Common myeloid progenitor, CD34-positive (primary cell): ENCODE data around the gene SSBP3.

Source experiments
- CTCF ChIA-PET: fragments of 350-600 bp; sonication (Branson Sonifier 250); formaldehyde crosslinking; loops from one replicate; lab custom pipeline; 2021; ENCODE audit warnings: antibody characterized with exemption; lab: Charles Lee
- POLR2A ChIA-PET: fragments of 350-600 bp; sonication (Branson Sonifier 250); formaldehyde crosslinking; loops from one replicate; lab custom pipeline; 2021; ENCODE audit warnings: antibody characterized with exemption; lab: Charles Lee
- DNase-seq, 3 donors: peaks; one replicate each; pipeline versions ENCODE4 v3.0.0 to v3.0.0-alpha.2; 2013
- H3K27ac ChIP-seq, 2 experiments: 1 replicate in 1 of 2; 2 replicates in 1 of 2; pipeline ENCODE4 v1.7.0; 2013; ENCODE audit warnings: inconsistent platforms in 2 of 2, low read length in 2 of 2, mild to moderate bottlenecking in 2 of 2, low read depth in 1 of 2, moderate library complexity in 1 of 2; ENCODE audit not compliant: severe bottlenecking in 2 of 2, insufficient read depth in 1 of 2, poor library complexity in 1 of 2
- H3K27me3 ChIP-seq, 5 experiments: replicated peaks in 2 of 5; 1 replicate in 3 of 5; 2 replicates in 2 of 5; pipeline versions ENCODE4 v1.6.1 to v1.7.0; 2013; ENCODE audit warnings: low read length in 4 of 5, mild to moderate bottlenecking in 2 of 5, moderate library complexity in 2 of 5, inconsistent platforms in 1 of 5; ENCODE audit not compliant: insufficient read depth in 5 of 5, control insufficient read depth in 4 of 5
- H3K36me3 ChIP-seq, 4 experiments: 1 replicate in 2 of 4; 2 replicates in 2 of 4; pipeline versions ENCODE4 v1.6.1 to v1.7.0; 2013; ENCODE audit warnings: low read length in 3 of 4, control low read depth in 1 of 4, mild to moderate bottlenecking in 1 of 4; ENCODE audit not compliant: control insufficient read depth in 4 of 4, insufficient read depth in 4 of 4
- H3K4me1 ChIP-seq, 4 experiments: 1 replicate in 3 of 4; 2 replicates in 1 of 4; pipeline versions ENCODE4 v1.6.1 to v1.7.1; 2013; ENCODE audit warnings: low read length in 3 of 4, mild to moderate bottlenecking in 3 of 4, control low read depth in 1 of 4, inconsistent platforms in 1 of 4, moderate library complexity in 1 of 4; ENCODE audit not compliant: control insufficient read depth in 4 of 4, insufficient read depth in 4 of 4; ENCODE audit errors: control extremely low read depth in 1 of 4
- H3K4me3 ChIP-seq, 7 experiments: 1 replicate in 4 of 7; 2 replicates in 3 of 7; pipeline versions ENCODE4 v1.5.1 to v1.7.0; 2013; ENCODE audit warnings: mild to moderate bottlenecking in 7 of 7, low read length in 6 of 7, moderate library complexity in 6 of 7, inconsistent platforms in 2 of 7, low read depth in 2 of 7, control low read depth in 1 of 7; ENCODE audit not compliant: insufficient read depth in 4 of 7, control insufficient read depth in 1 of 7; ENCODE audit errors: extremely low read depth in 1 of 7
- H3K9me3 ChIP-seq, 5 experiments: 1 replicate in 4 of 5; 2 replicates in 1 of 5; pipeline versions ENCODE4 v1.6.1 to v1.7.1; 2013; ENCODE audit warnings: low read length in 4 of 5, mild to moderate bottlenecking in 2 of 5, inconsistent platforms in 1 of 5, low read depth in 1 of 5, moderate library complexity in 1 of 5; ENCODE audit not compliant: control insufficient read depth in 4 of 5, insufficient read depth in 2 of 5; ENCODE audit errors: control extremely low read depth in 1 of 5
- WGBS: methylation state at CpG from one replicate; pipeline ENCODE4 v1.1.5; 2013; ENCODE audit not compliant: insufficient coverage; 5-methylcytosine and 5-hydroxymethylcytosine counted together

SSBP3 gene

DNA sequence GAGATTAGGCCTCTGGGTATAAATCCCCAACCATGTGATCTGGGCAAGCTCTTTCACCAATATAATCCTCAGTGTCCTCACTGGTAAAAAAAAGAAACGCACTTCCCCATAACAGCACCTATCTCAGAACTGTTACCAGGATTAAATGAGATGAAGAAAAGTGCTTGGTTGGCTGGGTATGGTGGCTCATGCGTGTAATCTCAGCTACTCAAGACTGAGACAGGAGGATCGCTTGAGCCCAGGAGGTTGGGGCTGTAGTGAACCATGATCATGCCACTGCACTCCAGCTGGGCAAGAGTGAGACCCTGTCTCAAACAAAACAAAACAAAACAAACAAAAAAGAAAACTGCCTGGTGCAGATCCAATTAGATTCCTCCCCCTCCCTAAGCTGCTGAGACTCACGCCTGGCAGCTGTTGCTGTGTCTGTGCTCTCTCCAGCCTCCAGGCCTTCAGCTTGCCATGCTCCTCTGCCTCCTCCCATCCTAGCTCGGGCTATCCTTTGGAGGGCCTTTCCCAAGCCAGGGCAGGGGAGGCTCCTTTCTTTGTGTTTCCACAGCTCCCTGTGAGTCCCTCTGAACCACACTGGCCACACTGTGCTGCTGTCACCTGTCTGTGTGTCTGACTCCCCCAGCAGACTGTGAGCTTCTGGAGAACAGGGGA is 225.4 kb downstream of the SSBP3 start:
- no peak for DNase-seq
- ChIA-PET POLR2A (interaction anchor here (0.7 kb wide), 1 partner anchor 14 kb away, joined by 4 read pairs; no protein-coding TSS in a partner anchor), CTCF (interaction anchor here (0.7 to 1.6 kb wide), 6 partner anchors 9 to 621 kb away, joined by 3 to 5 read pairs (median 3); partner anchors contain the start of genes CYB5RL, MRPL37 and TTC22)
- Histone ChIP-seq H3K4me1 (no peaks in the 10 kb centered on the region), H3K27ac (no peak overlapping the region), H3K4me3 (no peak overlapping the region), H3K9me3 (no peaks in the 10 kb centered on the region), H3K36me3 (peaks cover 7 to 44% (median 31%) of the 10 kb centered on the region in 4 experiments), H3K27me3 (no peaks in the 10 kb centered on the region)
- WGBS = 100% methylated on average over 2 of the region's 5 CpGs

DNA sequence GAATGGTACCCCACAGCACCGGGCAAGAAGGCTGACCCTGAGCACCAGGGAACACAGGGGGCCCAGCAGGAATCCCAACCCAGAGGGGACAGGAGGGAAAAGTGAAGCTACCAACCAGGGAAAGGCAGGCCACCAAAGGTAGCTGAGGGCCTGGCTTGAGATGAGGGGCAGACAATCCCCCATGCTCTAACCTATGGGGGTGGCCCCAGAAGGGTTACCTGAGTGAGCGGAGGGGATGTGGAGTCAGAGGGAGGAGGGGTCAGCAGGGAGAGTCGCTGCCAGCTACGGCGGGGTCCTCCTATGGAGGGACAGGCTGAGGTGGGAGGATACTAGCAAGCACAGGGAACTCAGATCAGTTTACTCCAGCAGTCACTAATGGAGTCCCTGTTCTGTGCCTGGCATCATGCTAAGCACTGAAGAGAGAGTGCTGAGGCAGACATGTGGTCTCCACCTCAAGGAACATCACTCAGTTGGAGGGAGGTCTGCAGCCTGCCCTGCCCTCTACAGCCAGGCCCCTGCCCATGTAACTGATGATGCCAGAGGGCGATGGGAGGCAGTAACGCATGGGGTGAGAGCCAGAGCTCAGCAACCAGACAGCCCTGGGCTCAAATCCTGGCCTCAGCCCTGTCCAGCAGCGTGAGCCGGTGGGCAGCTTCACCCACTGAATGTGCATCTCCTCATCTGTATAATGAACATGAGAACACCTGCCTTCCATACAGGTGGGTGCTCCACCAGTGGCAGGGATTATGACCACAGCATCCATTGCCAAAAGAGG is 227.7 kb downstream of the SSBP3 start:
- Histone ChIP-seq H3K36me3 (peaks cover 5 to 55% (median 27%) of the 10 kb centered on the region in 4 experiments), H3K9me3 (no peaks in the 10 kb centered on the region), H3K27me3 (no peaks in the 10 kb centered on the region), H3K27ac (no peak overlapping the region), H3K4me1 (peaks cover 0 to 12% (median 8%) of the 10 kb centered on the region in 4 experiments), H3K4me3 (no peak overlapping the region)
- ChIA-PET POLR2A (no interaction called here), CTCF (interaction anchor here (1.0 to 1.5 kb wide), 3 partner anchors 53 to 65 kb away, joined by 3 to 4 read pairs (median 3); no protein-coding TSS in a partner anchor)
- DNase-seq = no peak
- 88% methylated on average over 9 of the region's 9 CpGs for WGBS

DNA sequence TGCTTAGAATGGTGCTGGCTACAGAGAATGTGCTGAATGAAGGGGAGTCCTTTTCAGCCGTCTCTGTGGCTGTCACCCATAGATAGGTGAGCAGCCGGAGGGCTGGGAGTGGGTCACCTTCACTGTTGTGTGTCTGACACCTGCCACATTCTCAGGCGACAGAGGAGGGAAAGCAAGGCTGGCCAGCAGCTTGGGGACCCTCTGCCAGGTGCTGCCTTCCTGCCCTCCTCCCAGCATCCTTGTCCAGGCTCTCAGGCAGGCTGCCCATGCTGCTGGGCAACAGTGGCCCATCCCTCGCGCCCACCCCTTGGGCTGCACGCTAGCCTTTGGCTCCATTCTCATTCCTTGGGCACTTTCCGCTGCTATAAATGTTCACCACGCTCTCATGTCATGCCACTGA is 228.5 kb downstream of the SSBP3 start:
- ChIA-PET POLR2A (no interaction called here), CTCF (no interaction called here)
- DNase-seq = no peak
- Histone ChIP-seq H3K27ac (no peak overlapping the region), H3K9me3 (no peaks in the 10 kb centered on the region), H3K27me3 (no peaks in the 10 kb centered on the region), H3K4me1 (peaks cover 0 to 20% (median 10%) of the 10 kb centered on the region in 4 experiments), H3K4me3 (no peak overlapping the region), H3K36me3 (peaks cover 5 to 53% (median 25%) of the 10 kb centered on the region in 4 experiments)
- WGBS = 95% methylated on average over 7 of the region's 8 CpGs

DNA sequence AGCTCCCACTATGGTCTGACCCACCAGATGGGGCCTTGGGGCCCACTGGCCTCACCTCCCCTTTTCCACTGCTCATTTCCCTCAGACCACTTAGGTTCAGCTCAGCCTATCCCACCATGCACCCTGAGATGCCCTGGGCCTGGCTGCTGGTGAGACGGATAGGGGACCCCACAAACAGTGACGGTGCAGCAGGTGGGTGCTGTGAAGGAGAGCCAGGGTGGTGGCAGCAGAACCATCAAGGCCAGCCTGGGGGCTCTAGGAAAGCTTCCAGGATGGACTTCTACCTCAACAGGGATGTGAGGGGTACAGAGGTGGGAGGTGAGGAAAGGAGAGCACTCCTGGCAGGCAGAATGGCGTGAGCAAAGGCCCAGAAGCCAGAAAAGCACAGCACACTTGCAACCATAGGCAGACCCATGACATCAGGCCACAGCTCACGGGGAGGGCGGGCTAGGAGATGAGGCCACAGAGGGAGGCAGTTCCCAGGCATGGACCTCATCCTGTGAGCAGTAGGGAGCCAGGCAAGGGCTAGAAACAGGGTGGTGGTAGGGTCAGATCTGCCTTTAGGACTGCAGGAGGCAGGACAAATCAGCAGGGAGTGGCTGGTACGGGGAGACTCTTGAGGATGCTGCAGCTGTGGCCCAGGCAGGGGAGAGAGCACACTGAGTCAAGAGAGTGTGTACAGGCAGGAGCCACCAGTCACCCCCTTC is 229.4 kb downstream of the SSBP3 start:
- Histone ChIP-seq H3K4me3 (no peak overlapping the region), H3K9me3 (no peaks in the 10 kb centered on the region), H3K27me3 (no peaks in the 10 kb centered on the region), H3K4me1 (peaks cover 0 to 22% (median 10%) of the 10 kb centered on the region in 4 experiments), H3K27ac (no peak overlapping the region), H3K36me3 (peaks cover 5 to 52% (median 22%) of the 10 kb centered on the region in 4 experiments)
- no peak for DNase-seq
- 98% methylated on average over 6 of the region's 6 CpGs for WGBS
- CTCF ChIA-PET = interaction anchor here (0.8 to 1.4 kb wide), 2 partner anchors 54 to 107 kb away, joined by 3 to 4 read pairs; no protein-coding TSS in a partner anchor
- POLR2A ChIA-PET = no interaction called here
